ENCODE measurements around the gene PRTFDC1. TPM values are rescaled to one million over a fixed set of nuclear protein-coding genes. Genes with fewer than 3 reads are reported as not detected.

Gene PRTFDC1
- polyA plus RNA-seq, 1 donor (not counting 4 experiments of a cell fraction or from before 2014, with no cell fraction given), result 2.2 TPM

DNA sequence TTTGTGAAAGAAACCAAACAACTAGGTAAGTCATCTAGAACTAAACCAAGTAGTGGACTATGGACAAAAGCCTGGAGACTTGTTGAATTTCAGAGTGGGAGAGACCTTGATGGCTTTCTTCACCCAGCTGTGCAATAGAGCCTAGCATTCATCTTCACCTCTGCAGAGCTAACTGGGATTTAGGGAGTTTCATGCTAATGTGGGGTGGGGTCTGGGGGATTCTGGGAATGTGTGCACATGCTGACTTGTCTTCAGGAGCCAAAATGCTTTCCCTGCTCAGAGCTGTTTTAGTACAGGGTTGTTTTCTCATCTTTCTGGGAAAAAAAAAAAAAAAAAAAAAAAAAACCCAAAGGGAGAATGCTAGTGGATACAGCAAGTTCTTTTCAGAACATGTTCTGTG lies 147.4 kb downstream of the PRTFDC1 start:
- no peak for DNase-seq (ENCODE audit: low read depth, low spot score)
- dilution Hi-C loops (cut with MboI; ENCODE audit: extremely low pct_ligation_motif_present, low sequenced_read_pairs), result no loop called here
- no peaks in the 10 kb centered on the region for H3K36me3 ChIP-seq (ENCODE audit: control insufficient read depth in 2 of 2, extremely low read depth in 1 of 2, insufficient read depth in 2 of 2, low read length in 2 of 2)
- H3K9me1 ChIP-seq (ENCODE audit: control insufficient read depth, extremely low read depth, insufficient read depth, low read length), result no peaks in the 10 kb centered on the region
- H4K20me1 ChIP-seq (ENCODE audit: control insufficient read depth, extremely low read depth, insufficient read depth, low read length), result no peaks in the 10 kb centered on the region
- no peak overlapping the region for H3K9ac ChIP-seq (ENCODE audit: control insufficient read depth, extremely low read depth, insufficient read depth, low read length)
- no peak overlapping the region for H3K4me3 ChIP-seq (ENCODE audit: control insufficient read depth in 2 of 3, extremely low read depth in 1 of 3, insufficient read depth in 2 of 3, low read depth in 1 of 3, low read length in 3 of 3)
- no peaks in the 10 kb centered on the region for H3K9me3 ChIP-seq (ENCODE audit: control insufficient read depth, low read depth, low read length)
- no peak overlapping the region for H3K27ac ChIP-seq (ENCODE audit: control insufficient read depth, insufficient read depth, low read length)
- no peaks in the 10 kb centered on the region for H3K79me2 ChIP-seq (ENCODE audit: control insufficient read depth, insufficient read depth, low read length)
- H3K27me3 ChIP-seq (ENCODE audit: control insufficient read depth, extremely low read depth, insufficient read depth, low read length), result no peaks in the 10 kb centered on the region
- H3K4me1 ChIP-seq (ENCODE audit: control insufficient read depth, extremely low read depth, insufficient read depth, low read length), result no peaks in the 10 kb centered on the region
- H2AFZ ChIP-seq (ENCODE audit: control insufficient read depth, low read length), result no peak overlapping the region
- no peak overlapping the region for H3K4me2 ChIP-seq (ENCODE audit: control insufficient read depth, extremely low read depth, insufficient read depth, low read depth, low read length)
- FAIRE-seq, result no peak
- TF ChIP-seq EZH2 (IDR thresholded peaks at IDR 0.05; ENCODE audit: low read length), result no peak
- TF ChIP-seq, protein P1, sequence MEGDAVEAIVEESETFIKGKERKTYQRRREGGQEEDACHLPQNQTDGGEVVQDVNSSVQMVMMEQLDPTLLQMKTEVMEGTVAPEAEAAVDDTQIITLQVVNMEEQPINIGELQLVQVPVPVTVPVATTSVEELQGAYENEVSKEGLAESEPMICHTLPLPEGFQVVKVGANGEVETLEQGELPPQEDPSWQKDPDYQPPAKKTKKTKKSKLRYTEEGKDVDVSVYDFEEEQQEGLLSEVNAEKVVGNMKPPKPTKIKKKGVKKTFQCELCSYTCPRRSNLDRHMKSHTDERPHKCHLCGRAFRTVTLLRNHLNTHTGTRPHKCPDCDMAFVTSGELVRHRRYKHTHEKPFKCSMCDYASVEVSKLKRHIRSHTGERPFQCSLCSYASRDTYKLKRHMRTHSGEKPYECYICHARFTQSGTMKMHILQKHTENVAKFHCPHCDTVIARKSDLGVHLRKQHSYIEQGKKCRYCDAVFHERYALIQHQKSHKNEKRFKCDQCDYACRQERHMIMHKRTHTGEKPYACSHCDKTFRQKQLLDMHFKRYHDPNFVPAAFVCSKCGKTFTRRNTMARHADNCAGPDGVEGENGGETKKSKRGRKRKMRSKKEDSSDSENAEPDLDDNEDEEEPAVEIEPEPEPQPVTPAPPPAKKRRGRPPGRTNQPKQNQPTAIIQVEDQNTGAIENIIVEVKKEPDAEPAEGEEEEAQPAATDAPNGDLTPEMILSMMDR (optimal IDR thresholded peaks at IDR 0.05 in 1 of 3, IDR thresholded peaks at IDR 0.05 in 1 of 3, conservative IDR thresholded peaks at IDR 0.05 in 1 of 3; ENCODE audit: extremely low read depth in 1 of 3, insufficient read depth in 2 of 3, low read length in 3 of 3), result no peak

- Histone ChIP-seq H3K4me1 (ENCODE audit: control insufficient read depth, extremely low read depth, insufficient read depth, low read length) (no peaks in the 10 kb centered on the region), H2AFZ (ENCODE audit: control insufficient read depth, low read length) (no peak overlapping the region), H3K9me1 (ENCODE audit: control insufficient read depth, extremely low read depth, insufficient read depth, low read length) (no peaks in the 10 kb centered on the region), H4K20me1 (ENCODE audit: control insufficient read depth, extremely low read depth, insufficient read depth, low read length) (no peaks in the 10 kb centered on the region), H3K36me3 (ENCODE audit: control insufficient read depth in 2 of 2, extremely low read depth in 1 of 2, insufficient read depth in 2 of 2, low read length in 2 of 2) (no peaks in the 10 kb centered on the region), H3K4me3 (ENCODE audit: control insufficient read depth in 2 of 3, extremely low read depth in 1 of 3, insufficient read depth in 2 of 3, low read depth in 1 of 3, low read length in 3 of 3) (no peak overlapping the region), H3K4me2 (ENCODE audit: control insufficient read depth, extremely low read depth, insufficient read depth, low read depth, low read length) (no peak overlapping the region), H3K79me2 (ENCODE audit: control insufficient read depth, insufficient read depth, low read length) (no peaks in the 10 kb centered on the region), H3K27me3 (ENCODE audit: control insufficient read depth, extremely low read depth, insufficient read depth, low read length) (no peaks in the 10 kb centered on the region), H3K9ac (ENCODE audit: control insufficient read depth, extremely low read depth, insufficient read depth, low read length) (no peak overlapping the region), H3K27ac (ENCODE audit: control insufficient read depth, insufficient read depth, low read length) (no peak overlapping the region), H3K9me3 (ENCODE audit: control insufficient read depth, low read depth, low read length) (no peaks in the 10 kb centered on the region)
- no peak for FAIRE-seq
- dilution Hi-C loops (cut with MboI; ENCODE audit: extremely low pct_ligation_motif_present, low sequenced_read_pairs), result no loop called here
- DNase-seq (ENCODE audit: low read depth, low spot score), result no peak
- no peak for TF ChIP-seq EZH2 (IDR thresholded peaks at IDR 0.05; ENCODE audit: low read length)
- TF ChIP-seq, protein P1 (optimal IDR thresholded peaks at IDR 0.05 in 1 of 3, IDR thresholded peaks at IDR 0.05 in 1 of 3, conservative IDR thresholded peaks at IDR 0.05 in 1 of 3; ENCODE audit: extremely low read depth in 1 of 3, insufficient read depth in 2 of 3, low read length in 3 of 3), result no peak
These were observed 148.0 kb downstream of the PRTFDC1 start for GRCh38 chr10:24804392-24804791.
